Measurements from ENCODE around the gene GPX4. TPM values are rescaled to one million over a fixed set of nuclear protein-coding genes. Genes with fewer than 3 reads are reported as not detected.
A peak's percentile ranks its signal among the peaks of the same experiment; 100 is the strongest.

The GPX4 gene
- total and polyA plus RNA-seq, 9 of the 15 experiments (the other 6 are each of a cell fraction or from before 2014, with no cell fraction given): 61.4 to 661 (median 349) TPM

GRCh38 chr19:1122972-1123363 lies 19.2 kb downstream of the GPX4 start:
- Histone ChIP-seq H3K9ac (ENCODE audit: insufficient read depth in 1 of 2, low read depth in 2 of 2, low read length in 2 of 2) (peak overlapping the region in 1 of 2 experiments; percentile 61; a peak in 1 of 4 replicates), H3K4me2 (ENCODE audit: insufficient read depth, low read length) (no peak overlapping the region), H3K9me1 (ENCODE audit: control insufficient read depth, insufficient read depth, low read length) (no peaks in the 10 kb centered on the region), H3K27me3 (ENCODE audit: control insufficient read depth in 2 of 2, insufficient read depth in 2 of 2, low read length in 2 of 2) (no peaks in the 10 kb centered on the region), H4K20me1 (replicated peaks; ENCODE audit: control insufficient read depth, insufficient read depth, low read length) (no peaks in the 10 kb centered on the region; the same call in 1 of the 2 replicates), H3K9me3 (replicated peaks; ENCODE audit: control insufficient read depth, insufficient read depth, low read depth, low read length) (no peaks in the 10 kb centered on the region), H3K4me3 (no peak overlapping the region), H3K27ac (ENCODE audit: extremely low read depth, low read depth, low read length) (no peak overlapping the region), H3K79me2 (ENCODE audit: control insufficient read depth, insufficient read depth, low read length) (no peaks in the 10 kb centered on the region; the same call in 2 of the 3 replicates), H2AFZ (ENCODE audit: low read depth, low read length) (no peak overlapping the region), H3K36me3 (ENCODE audit: control insufficient read depth, insufficient read depth, low read length) (peaks cover 85% of the 10 kb centered on the region), H3K4me1 (replicated peaks in 1 of 2; ENCODE audit: control insufficient read depth in 2 of 2, insufficient read depth in 2 of 2, low read length in 2 of 2) (peaks cover 6 to 59% of the 10 kb centered on the region in 2 experiments; a peak in 4 of 5 replicates)
- BruUV-seq (replicated peaks): no TSS peak
- CTCF ChIA-PET (ENCODE audit: low intra/inter-chr PET ratio): no interaction called here
- DNase-seq (ENCODE audit: extremely low read depth in 1 of 4, low spot score in 3 of 4): peak; percentile 88 to 99 (median 99)
- WGBS (ENCODE audit: insufficient coverage, low coverage, missing lambda C conversion rate): 25% methylated on average over 11 of the region's 21 CpGs
- peak; percentile 99 for ATAC-seq
- peak; percentile 98 for FAIRE-seq
- POLR2A ChIA-PET: interaction anchor here (0.8 to 1.5 kb wide), 4 partner anchors 10 to 94 kb away, joined by 3 to 12 read pairs (median 4); no protein-coding TSS in a partner anchor
- intact Hi-C loops (cut with micrococcal nuclease): no loop called here
- in situ Hi-C loops (cut with MboI): no loop called here
- TF ChIP-seq EWSR1 (IDR thresholded peaks at IDR 0.05; ENCODE audit: borderline replicate concordance, low read depth, partially characterized antibody): no peak
- TF ChIP-seq ZNF639 (CRISPR knock-in tag; conservative IDR thresholded peaks at IDR 0.05 in 1 of 2, IDR thresholded peaks at IDR 0.05 in 1 of 2): no peak
- TF ChIP-seq CCNT2 (IDR thresholded peaks at IDR 0.05; ENCODE audit: borderline replicate concordance, extremely low read depth, insufficient read length, low read depth, low read length): peak; percentile 100
- no peak for TF ChIP-seq DLX4 (CRISPR knock-in tag; IDR thresholded peaks at IDR 0.05)
- TF ChIP-seq ZNF12 (CRISPR knock-in tag; IDR thresholded peaks at IDR 0.05): no peak
- peak; percentile 100 for TF ChIP-seq SP1 (CRISPR knock-in tag; IDR thresholded peaks at IDR 0.05)
- no peak for TF ChIP-seq MTA3 (IDR thresholded peaks at IDR 0.05; ENCODE audit: borderline replicate concordance)
- TF ChIP-seq SMARCC2 (IDR thresholded peaks at IDR 0.05; ENCODE audit: low read depth): no peak
- no peak for TF ChIP-seq SMARCA4 (IDR thresholded peaks at IDR 0.05)
- no peak for TF ChIP-seq KAT8 (IDR thresholded peaks at IDR 0.05; ENCODE audit: low read depth)
- no peak for TF ChIP-seq ZBTB49 (CRISPR knock-in tag; IDR thresholded peaks at IDR 0.05; ENCODE audit: borderline replicate concordance)
- no peak for TF ChIP-seq XRCC3 (IDR thresholded peaks at IDR 0.05)
- TF ChIP-seq KDM4B (IDR thresholded peaks at IDR 0.05; ENCODE audit: borderline replicate concordance in 2 of 2, low read depth in 1 of 2): no peak
- no peak for TF ChIP-seq TAF7 (tag; IDR thresholded peaks at IDR 0.05)
- TF ChIP-seq ZNF431 (CRISPR knock-in tag; IDR thresholded peaks at IDR 0.05): no peak
- TF ChIP-seq NCOA6 (IDR thresholded peaks at IDR 0.05): no peak
- peak; percentile 60 to 67; a peak in 3 of 4 replicates for TF ChIP-seq NRF1 (conservative IDR thresholded peaks at IDR 0.05 in 1 of 2, IDR thresholded peaks at IDR 0.05 in 1 of 2)
- 0 out of 2 replicates have a peak, but pooled peaks have one; percentile 7 for TF ChIP-seq SPI1 (IDR thresholded peaks at IDR 0.05; ENCODE audit: borderline replicate concordance, low read depth, low read length)
- TF ChIP-seq CCAR2 (IDR thresholded peaks at IDR 0.05; ENCODE audit: low read depth, low read length): no peak
- TF ChIP-seq RBM25 (IDR thresholded peaks at IDR 0.05; ENCODE audit: low read depth, low read length, severe bottlenecking): no peak
